RWPE2 (cell line): ENCODE data around the gene CERS1.

Source experiments
- ATAC-seq: fragments of 200-7000 bp; cut with Tn5 transposase; 3 replicates; pipeline ENCODE4 v1.9.1; 2021; ENCODE audit warnings: low read depth
- DNase-seq: peaks from one replicate; pipeline ENCODE4 v3.0.0-alpha.2; 2020; ENCODE audit warnings: low spot score
- H3K27ac ChIP-seq: fragments of 450-650 bp; 2 replicates; pipeline ENCODE4 v1.5.1; 2017; ENCODE audit warnings: mild to moderate bottlenecking; ENCODE audit not compliant: poor library complexity, severe bottlenecking
- H3K27me3 ChIP-seq: fragments of 250-450 bp; sonication (Bioruptor Pico); 2 replicates; pipeline ENCODE4 v1.5.1; 2021; ENCODE audit warnings: mild to moderate bottlenecking, moderate library complexity; ENCODE audit not compliant: insufficient read depth, poor library complexity, severe bottlenecking
- H3K36me3 ChIP-seq: fragments of 250-450 bp; sonication (Bioruptor Pico); 2 replicates; pipeline ENCODE4 v1.5.1; 2020; ENCODE audit warnings: low read depth, mild to moderate bottlenecking, moderate library complexity
- H3K4me1 ChIP-seq: fragments of 250-450 bp; sonication (Bioruptor Pico); 2 replicates; pipeline ENCODE4 v1.5.1; 2021; ENCODE audit warnings: mild to moderate bottlenecking, moderate library complexity; ENCODE audit not compliant: insufficient read depth, poor library complexity, severe bottlenecking
- H3K4me3 ChIP-seq: fragments of 250-450 bp; sonication (Bioruptor Pico); 2 replicates; pipeline ENCODE4 v1.5.1; 2021; ENCODE audit warnings: mild to moderate bottlenecking, moderate library complexity; ENCODE audit not compliant: severe bottlenecking
- H3K9me3 ChIP-seq: fragments of 250-450 bp; sonication (Bioruptor Pico); 2 replicates; pipeline ENCODE4 v1.5.1; 2021; ENCODE audit warnings: mild to moderate bottlenecking, moderate library complexity; ENCODE audit not compliant: severe bottlenecking
- TF ChIP-seq, protein P1 (sequence below): fragments of 450-650 bp; IDR thresholded peaks from one replicate; pipeline ENCODE4 v1.5.1; 2017; ENCODE audit warnings: mild to moderate bottlenecking, moderate library complexity; ENCODE audit not compliant: poor library complexity, severe bottlenecking

The CERS1 gene

DNA sequence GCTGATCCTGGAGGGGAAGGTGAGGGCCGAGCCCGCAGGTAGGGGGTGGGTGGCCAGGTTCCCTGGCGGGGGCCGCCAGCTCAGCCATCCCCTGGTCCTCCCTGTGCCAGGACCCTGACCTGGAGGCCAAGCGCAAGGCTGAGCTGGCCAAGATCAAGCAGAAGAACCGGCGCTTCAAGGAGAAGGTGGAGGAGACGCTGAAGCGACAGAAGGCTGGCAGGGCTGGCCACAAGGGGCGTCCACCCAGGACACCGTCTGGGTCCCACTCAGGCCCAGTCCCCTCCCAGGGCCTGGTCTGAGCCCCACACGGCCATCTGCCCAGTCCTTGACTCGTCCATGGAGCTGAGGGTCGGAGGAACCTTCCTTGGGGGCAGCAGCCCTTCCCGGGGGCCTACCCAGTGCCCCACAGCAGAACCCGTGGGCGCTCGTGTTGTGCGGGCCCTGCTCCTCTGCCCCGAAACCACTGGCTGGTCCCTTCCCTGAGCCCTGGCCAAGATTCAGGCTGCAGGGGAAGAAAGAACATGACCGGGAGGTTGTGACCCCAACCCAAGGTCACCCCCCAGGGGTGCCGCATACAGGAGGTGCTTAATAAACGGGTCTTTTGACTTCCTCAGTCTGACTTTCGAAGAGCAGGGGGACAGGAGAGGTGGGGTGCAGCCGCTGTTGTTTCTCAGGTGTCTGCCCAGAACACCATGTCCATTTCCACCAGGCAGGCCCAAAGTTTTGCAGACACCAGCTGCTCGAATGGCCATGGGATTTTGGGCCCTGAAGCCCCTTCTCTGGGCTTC, 32.3 kb upstream of the CERS1 start:
- TF ChIP-seq, protein P1, sequence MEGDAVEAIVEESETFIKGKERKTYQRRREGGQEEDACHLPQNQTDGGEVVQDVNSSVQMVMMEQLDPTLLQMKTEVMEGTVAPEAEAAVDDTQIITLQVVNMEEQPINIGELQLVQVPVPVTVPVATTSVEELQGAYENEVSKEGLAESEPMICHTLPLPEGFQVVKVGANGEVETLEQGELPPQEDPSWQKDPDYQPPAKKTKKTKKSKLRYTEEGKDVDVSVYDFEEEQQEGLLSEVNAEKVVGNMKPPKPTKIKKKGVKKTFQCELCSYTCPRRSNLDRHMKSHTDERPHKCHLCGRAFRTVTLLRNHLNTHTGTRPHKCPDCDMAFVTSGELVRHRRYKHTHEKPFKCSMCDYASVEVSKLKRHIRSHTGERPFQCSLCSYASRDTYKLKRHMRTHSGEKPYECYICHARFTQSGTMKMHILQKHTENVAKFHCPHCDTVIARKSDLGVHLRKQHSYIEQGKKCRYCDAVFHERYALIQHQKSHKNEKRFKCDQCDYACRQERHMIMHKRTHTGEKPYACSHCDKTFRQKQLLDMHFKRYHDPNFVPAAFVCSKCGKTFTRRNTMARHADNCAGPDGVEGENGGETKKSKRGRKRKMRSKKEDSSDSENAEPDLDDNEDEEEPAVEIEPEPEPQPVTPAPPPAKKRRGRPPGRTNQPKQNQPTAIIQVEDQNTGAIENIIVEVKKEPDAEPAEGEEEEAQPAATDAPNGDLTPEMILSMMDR: no peak
- Histone ChIP-seq H3K4me1 (no peaks in the 10 kb centered on the region), H3K36me3 (peaks cover 87% of the 10 kb centered on the region), H3K27me3 (no peaks in the 10 kb centered on the region), H3K4me3 (no peak overlapping the region), H3K27ac (no peak overlapping the region), H3K9me3 (no peaks in the 10 kb centered on the region)
- DNase-seq (no peak), ATAC-seq (no peak)

DNA sequence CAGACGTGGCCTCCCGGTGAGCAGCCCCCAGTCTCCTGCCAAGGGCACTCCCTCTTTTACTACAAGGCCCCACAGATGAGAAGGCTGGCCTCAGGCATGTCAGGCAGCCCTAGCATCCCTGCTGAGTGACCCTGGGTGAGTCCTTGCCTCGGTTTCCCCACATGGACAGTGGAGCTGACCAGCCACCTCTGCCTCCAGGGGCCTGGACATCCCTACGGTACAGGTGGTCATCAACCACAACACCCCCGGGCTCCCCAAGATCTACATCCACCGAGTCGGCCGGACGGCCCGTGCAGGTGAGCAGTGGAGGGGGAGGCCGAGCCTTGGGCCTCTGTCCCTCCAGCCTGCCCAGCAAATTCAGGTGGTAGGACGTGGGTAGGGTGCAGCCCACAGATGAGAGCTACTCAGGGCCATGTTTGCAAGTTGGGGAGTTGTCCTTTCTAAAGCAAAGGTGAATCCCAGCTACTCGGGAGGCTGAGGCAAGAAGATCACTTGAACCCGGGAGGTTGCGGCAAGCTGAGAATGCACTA, 28.8 kb upstream of the CERS1 start:
- TF ChIP-seq, protein P1: no peak
- Histone ChIP-seq H3K27ac (no peak overlapping the region), H3K4me3 (no peak overlapping the region), H3K27me3 (no peaks in the 10 kb centered on the region), H3K36me3 (peaks cover 78% of the 10 kb centered on the region), H3K4me1 (no peaks in the 10 kb centered on the region), H3K9me3 (no peaks in the 10 kb centered on the region)
- ATAC-seq: no peak
- DNase-seq: no peak

DNA sequence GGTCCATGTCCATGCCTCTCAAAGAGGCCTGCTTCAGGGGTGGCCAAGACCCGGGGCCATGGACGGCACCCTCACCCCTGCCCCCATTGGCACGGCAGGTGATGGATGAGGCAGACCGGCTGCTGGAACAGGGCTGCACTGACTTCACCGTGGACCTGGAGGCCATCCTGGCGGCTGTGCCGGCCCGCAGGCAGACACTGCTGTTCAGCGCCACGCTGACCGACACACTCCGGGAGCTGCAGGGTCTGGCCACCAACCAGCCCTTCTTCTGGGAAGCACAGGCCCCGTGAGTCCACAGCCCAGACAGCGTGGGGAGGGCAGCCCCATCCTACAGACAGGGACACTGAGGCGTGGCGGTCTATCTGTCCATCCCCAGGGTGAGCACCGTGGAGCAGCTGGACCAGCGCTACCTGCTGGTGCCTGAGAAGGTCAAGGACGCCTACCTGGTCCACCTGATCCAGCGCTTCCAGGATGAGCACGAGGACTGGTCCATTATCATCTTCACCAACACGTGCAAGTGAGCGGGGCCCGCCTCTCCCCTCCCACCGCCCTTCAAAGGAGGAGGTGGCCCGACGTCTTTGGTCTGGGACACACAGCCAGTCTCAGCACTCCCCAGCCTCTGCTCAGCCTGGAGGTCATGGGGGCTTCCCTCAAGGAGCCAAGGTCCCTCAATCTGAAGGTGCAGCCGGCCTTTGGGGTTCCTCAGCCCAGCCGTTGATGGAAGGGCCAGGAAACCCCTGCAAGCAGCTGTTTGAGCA, 26.4 kb upstream of the CERS1 start:
- ATAC-seq (no peak), DNase-seq (no peak)
- Histone ChIP-seq H3K27me3 (no peaks in the 10 kb centered on the region), H3K27ac (no peak overlapping the region), H3K9me3 (no peaks in the 10 kb centered on the region), H3K36me3 (peaks cover 58% of the 10 kb centered on the region), H3K4me3 (no peak overlapping the region), H3K4me1 (no peaks in the 10 kb centered on the region)
- TF ChIP-seq, protein P1: no peak

DNA sequence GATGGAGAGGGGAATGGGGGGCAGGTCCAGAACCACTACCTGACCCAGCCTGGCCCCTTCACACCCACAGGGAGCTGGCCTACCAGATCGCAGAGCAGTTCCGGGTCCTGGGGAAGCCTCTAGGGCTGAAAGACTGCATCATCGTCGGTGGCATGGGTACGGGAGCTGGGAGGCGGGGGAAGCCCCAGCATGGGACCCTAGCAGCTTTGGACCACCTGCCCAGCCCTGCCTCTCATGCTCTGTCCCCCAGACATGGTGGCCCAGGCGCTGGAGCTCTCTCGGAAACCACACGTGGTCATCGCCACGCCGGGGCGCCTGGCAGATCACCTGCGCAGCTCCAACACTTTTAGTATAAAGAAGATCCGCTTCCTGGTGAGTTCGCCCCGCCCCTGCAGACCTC, 25.6 kb upstream of the CERS1 start:
- Histone ChIP-seq H3K27ac (no peak overlapping the region), H3K4me3 (no peak overlapping the region), H3K27me3 (no peaks in the 10 kb centered on the region), H3K9me3 (no peaks in the 10 kb centered on the region), H3K4me1 (no peaks in the 10 kb centered on the region), H3K36me3 (peaks cover 51% of the 10 kb centered on the region)
- TF ChIP-seq, protein P1: no peak
- DNase-seq (no peak), ATAC-seq (no peak)

DNA sequence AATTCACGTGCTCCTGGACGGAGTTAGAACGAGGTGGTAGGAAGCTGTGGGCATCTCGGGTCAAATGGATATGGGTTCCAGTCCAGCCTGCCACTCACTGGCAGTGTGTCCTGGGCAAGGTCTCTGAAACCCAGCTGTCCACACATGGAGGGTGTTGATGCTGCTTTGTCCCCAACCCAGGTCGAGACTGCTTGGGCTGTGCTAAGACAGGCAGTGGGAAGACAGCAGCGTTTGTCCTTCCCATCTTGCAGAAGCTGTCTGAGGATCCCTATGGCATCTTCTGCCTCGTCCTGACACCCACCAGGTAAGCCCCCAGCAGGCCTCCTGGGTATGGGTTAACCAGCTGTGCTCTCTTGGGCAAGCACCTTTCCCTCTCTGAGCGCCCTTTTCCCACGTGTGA, 24.4 kb upstream of the CERS1 start:
- H3K27me3 ChIP-seq: no peaks in the 10 kb centered on the region
- H3K4me3 ChIP-seq: peak overlapping the region; percentile 74
- H3K9me3 ChIP-seq: no peaks in the 10 kb centered on the region
- TF ChIP-seq, protein P1: no peak
- H3K4me1 ChIP-seq: no peaks in the 10 kb centered on the region
- H3K36me3 ChIP-seq: peaks cover 54% of the 10 kb centered on the region
- H3K27ac ChIP-seq: no peak overlapping the region
- ATAC-seq (no peak), DNase-seq (no peak)
